ENCODE measurements around the gene DOCK6.

Gene DOCK6

GRCh38 chr19:11230621-11231386 is 31.5 kb downstream of the DOCK6 start:
- Histone ChIP-seq H3K36me3 (ENCODE audit: control insufficient read depth in 5 of 5, insufficient read depth in 5 of 5, low read length in 5 of 5) (peaks cover 5 to 75% (median 63%) of the 10 kb centered on the region in 5 donors), H3K27me3 (ENCODE audit: control insufficient read depth in 5 of 5, insufficient read depth in 4 of 5, low read length in 5 of 5) (no peaks in the 10 kb centered on the region), H3K4me3 (ENCODE audit: low read depth in 1 of 5, low read length in 5 of 5) (peak overlapping the region in 1 of 5 donors; percentile 23), H3K27ac (ENCODE audit: low read depth, low read length) (peak overlapping the region; percentile 52), H3K9ac (ENCODE audit: low read length in 5 of 5) (peak overlapping the region in 1 of 5 donors; percentile 49), H3K9me3 (ENCODE audit: control insufficient read depth in 5 of 5, low read length in 5 of 5) (no peaks in the 10 kb centered on the region), H3K4me1 (ENCODE audit: control insufficient read depth in 5 of 5, insufficient read depth in 5 of 5, low read length in 5 of 5) (peaks cover 4 to 37% (median 23%) of the 10 kb centered on the region in 5 donors)

- H3K27ac ChIP-seq (ENCODE audit: low read depth, low read length) = no peak overlapping the region
Observed at GRCh38 chr19:11227195-11227886, 35.0 kb downstream of the DOCK6 start.

GRCh38 chr19:11226716-11227166 is 35.6 kb downstream of the DOCK6 start:
- no peak overlapping the region for H3K27ac ChIP-seq (ENCODE audit: low read depth, low read length)
- H3K4me1 ChIP-seq (ENCODE audit: control insufficient read depth in 5 of 5, insufficient read depth in 5 of 5, low read length in 5 of 5) = peaks cover 4 to 39% (median 38%) of the 10 kb centered on the region in 5 donors
- peaks cover 0 to 4% (median 3%) of the 10 kb centered on the region in 5 donors for H3K9me3 ChIP-seq (ENCODE audit: control insufficient read depth in 5 of 5, low read length in 5 of 5)
- H3K9ac ChIP-seq (ENCODE audit: low read length in 5 of 5) = no peak overlapping the region
- H3K36me3 ChIP-seq (ENCODE audit: control insufficient read depth in 5 of 5, insufficient read depth in 5 of 5, low read length in 5 of 5) = peaks cover 0 to 73% (median 69%) of the 10 kb centered on the region in 5 donors
- no peak overlapping the region for H3K4me3 ChIP-seq (ENCODE audit: low read depth in 1 of 5, low read length in 5 of 5)
- no peaks in the 10 kb centered on the region for H3K27me3 ChIP-seq (ENCODE audit: control insufficient read depth in 5 of 5, insufficient read depth in 4 of 5, low read length in 5 of 5)

More at GRCh38 chr19:11227195-11227886, 35.0 kb downstream of the DOCK6 start:
- H3K9ac ChIP-seq (ENCODE audit: low read length in 5 of 5) = no peak overlapping the region
- no peaks in the 10 kb centered on the region for H3K9me3 ChIP-seq (ENCODE audit: control insufficient read depth in 5 of 5, low read length in 5 of 5)
- no peak overlapping the region for H3K4me3 ChIP-seq (ENCODE audit: low read depth in 1 of 5, low read length in 5 of 5)
- no peaks in the 10 kb centered on the region for H3K27me3 ChIP-seq (ENCODE audit: control insufficient read depth in 5 of 5, insufficient read depth in 4 of 5, low read length in 5 of 5)
- peaks cover 4 to 43% (median 41%) of the 10 kb centered on the region in 5 donors for H3K4me1 ChIP-seq (ENCODE audit: control insufficient read depth in 5 of 5, insufficient read depth in 5 of 5, low read length in 5 of 5)
- peaks cover under 1 to 73% (median 69%) of the 10 kb centered on the region in 5 donors for H3K36me3 ChIP-seq (ENCODE audit: control insufficient read depth in 5 of 5, insufficient read depth in 5 of 5, low read length in 5 of 5)

GRCh38 chr19:11225815-11226214 is 36.5 kb downstream of the DOCK6 start:
- Histone ChIP-seq H3K36me3 (ENCODE audit: control insufficient read depth in 5 of 5, insufficient read depth in 5 of 5, low read length in 5 of 5) (peaks cover 6 to 74% (median 69%) of the 10 kb centered on the region in 5 donors), H3K4me3 (ENCODE audit: low read depth in 1 of 5, low read length in 5 of 5) (no peak overlapping the region), H3K9me3 (ENCODE audit: control insufficient read depth in 5 of 5, low read length in 5 of 5) (peaks cover 0 to 13% (median 11%) of the 10 kb centered on the region in 5 donors), H3K9ac (ENCODE audit: low read length in 5 of 5) (no peak overlapping the region), H3K4me1 (ENCODE audit: control insufficient read depth in 5 of 5, insufficient read depth in 5 of 5, low read length in 5 of 5) (peaks cover 3 to 32% (median 28%) of the 10 kb centered on the region in 5 donors), H3K27ac (ENCODE audit: low read depth, low read length) (peak overlapping the region; percentile 74), H3K27me3 (ENCODE audit: control insufficient read depth in 5 of 5, insufficient read depth in 4 of 5, low read length in 5 of 5) (no peaks in the 10 kb centered on the region)

DNA sequence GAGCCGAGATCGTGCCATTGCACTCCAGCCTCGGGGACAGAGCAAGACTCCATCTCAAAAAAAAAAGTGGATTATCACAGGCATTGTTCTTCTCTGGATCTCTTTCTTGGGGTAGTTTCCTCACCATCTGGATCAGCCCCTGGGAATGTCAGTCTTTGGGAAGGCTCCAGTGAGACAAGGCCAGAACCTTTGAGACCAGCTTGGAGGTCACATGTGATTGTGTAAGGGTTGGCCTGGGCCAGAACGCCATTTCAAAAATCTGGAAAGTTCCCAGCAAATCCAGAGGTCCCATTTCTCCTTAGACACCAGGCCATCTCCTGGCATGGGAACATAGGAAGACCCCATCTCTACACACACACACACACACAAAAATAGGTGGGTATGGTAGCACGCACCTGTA is 37.2 kb downstream of the DOCK6 start:
- H3K27ac ChIP-seq (ENCODE audit: low read depth, low read length) = peak overlapping the region; percentile 74
- H3K27me3 ChIP-seq (ENCODE audit: control insufficient read depth in 5 of 5, insufficient read depth in 4 of 5, low read length in 5 of 5) = no peaks in the 10 kb centered on the region
- no peak overlapping the region for H3K4me3 ChIP-seq (ENCODE audit: low read depth in 1 of 5, low read length in 5 of 5)
- H3K36me3 ChIP-seq (ENCODE audit: control insufficient read depth in 5 of 5, insufficient read depth in 5 of 5, low read length in 5 of 5) = peaks cover 10 to 71% (median 66%) of the 10 kb centered on the region in 5 donors
- H3K9me3 ChIP-seq (ENCODE audit: control insufficient read depth in 5 of 5, low read length in 5 of 5) = peaks cover 0 to 14% (median 12%) of the 10 kb centered on the region in 5 donors
- peak overlapping the region in 1 of 5 donors; percentile 56 for H3K9ac ChIP-seq (ENCODE audit: low read length in 5 of 5)
- peaks cover 0 to 26% (median 22%) of the 10 kb centered on the region in 5 donors for H3K4me1 ChIP-seq (ENCODE audit: control insufficient read depth in 5 of 5, insufficient read depth in 5 of 5, low read length in 5 of 5)

DNA sequence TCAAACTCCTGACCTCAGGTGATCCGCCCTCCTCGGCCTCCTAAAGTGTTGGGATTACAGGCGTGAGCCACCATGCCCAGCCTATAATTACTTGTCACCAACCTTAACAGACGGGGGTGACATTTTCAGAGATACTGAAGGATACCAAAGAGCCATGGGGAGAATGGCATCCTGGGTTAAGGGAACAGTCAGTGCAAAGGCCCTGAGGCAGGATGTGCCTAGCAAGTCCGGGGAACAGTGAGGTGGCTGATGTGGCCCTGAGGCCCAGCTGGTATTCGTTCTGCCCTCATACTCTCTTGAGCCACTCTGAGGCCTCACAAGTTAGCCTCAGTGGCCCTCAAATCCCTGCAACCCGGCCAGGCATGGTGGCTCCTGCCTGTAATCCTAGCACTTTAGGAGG is 37.9 kb downstream of the DOCK6 start:
- Histone ChIP-seq H3K9ac (ENCODE audit: low read length in 5 of 5) (no peak overlapping the region), H3K27me3 (ENCODE audit: control insufficient read depth in 5 of 5, insufficient read depth in 4 of 5, low read length in 5 of 5) (no peaks in the 10 kb centered on the region), H3K36me3 (ENCODE audit: control insufficient read depth in 5 of 5, insufficient read depth in 5 of 5, low read length in 5 of 5) (peaks cover 10 to 70% (median 68%) of the 10 kb centered on the region in 5 donors), H3K4me1 (ENCODE audit: control insufficient read depth in 5 of 5, insufficient read depth in 5 of 5, low read length in 5 of 5) (peaks cover 0 to 26% (median 21%) of the 10 kb centered on the region in 5 donors), H3K27ac (ENCODE audit: low read depth, low read length) (no peak overlapping the region), H3K9me3 (ENCODE audit: control insufficient read depth in 5 of 5, low read length in 5 of 5) (peaks cover 0 to 15% (median 12%) of the 10 kb centered on the region in 5 donors), H3K4me3 (ENCODE audit: low read depth in 1 of 5, low read length in 5 of 5) (no peak overlapping the region)

- H3K9me3 ChIP-seq (ENCODE audit: control insufficient read depth in 5 of 5, low read length in 5 of 5) = peaks cover 0 to 15% (median 12%) of the 10 kb centered on the region in 5 donors
- peak overlapping the region in 1 of 5 donors; percentile 47 for H3K9ac ChIP-seq (ENCODE audit: low read length in 5 of 5)
- peak overlapping the region in 3 of 5 donors; percentile 1 to 48 (median 40) for H3K4me3 ChIP-seq (ENCODE audit: low read depth in 1 of 5, low read length in 5 of 5)
- peaks cover 10 to 67% (median 61%) of the 10 kb centered on the region in 5 donors for H3K36me3 ChIP-seq (ENCODE audit: control insufficient read depth in 5 of 5, insufficient read depth in 5 of 5, low read length in 5 of 5)
- peaks cover 0 to 26% (median 21%) of the 10 kb centered on the region in 5 donors for H3K4me1 ChIP-seq (ENCODE audit: control insufficient read depth in 5 of 5, insufficient read depth in 5 of 5, low read length in 5 of 5)
- no peak overlapping the region for H3K27ac ChIP-seq (ENCODE audit: low read depth, low read length)
- no peaks in the 10 kb centered on the region for H3K27me3 ChIP-seq (ENCODE audit: control insufficient read depth in 5 of 5, insufficient read depth in 4 of 5, low read length in 5 of 5)
Observed at GRCh38 chr19:11223200-11223599, 39.1 kb downstream of the DOCK6 start.

DNA sequence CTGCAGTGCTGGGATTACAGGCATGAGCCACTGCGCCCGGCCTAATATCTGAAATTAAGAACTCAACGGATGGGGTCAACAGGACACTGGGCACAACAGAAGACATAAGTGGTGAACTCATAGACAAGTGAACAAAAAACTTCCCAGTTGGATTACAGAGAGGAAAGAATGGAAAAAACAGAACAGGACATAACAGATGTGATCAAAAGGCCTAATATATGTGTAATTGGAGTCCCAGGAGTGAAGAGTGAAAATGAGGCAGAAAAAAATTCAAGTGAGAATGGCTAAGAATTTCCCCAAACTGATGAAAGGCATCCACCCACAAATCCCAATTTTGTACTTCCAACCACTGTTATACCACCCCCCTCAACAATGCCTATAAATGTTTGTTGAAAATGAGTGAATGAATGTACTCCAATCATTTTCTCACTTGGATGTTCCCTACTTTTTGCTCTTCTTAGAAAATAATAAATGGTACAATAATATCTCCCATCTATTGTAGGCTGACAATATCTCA is 41.2 kb downstream of the DOCK6 start:
- Histone ChIP-seq H3K4me1 (ENCODE audit: control insufficient read depth in 5 of 5, insufficient read depth in 5 of 5, low read length in 5 of 5) (peaks cover 0 to 26% (median 18%) of the 10 kb centered on the region in 5 donors), H3K4me3 (ENCODE audit: low read depth in 1 of 5, low read length in 5 of 5) (peak overlapping the region in 1 of 5 donors; percentile 47), H3K27me3 (ENCODE audit: control insufficient read depth in 5 of 5, insufficient read depth in 4 of 5, low read length in 5 of 5) (no peaks in the 10 kb centered on the region), H3K27ac (ENCODE audit: low read depth, low read length) (no peak overlapping the region), H3K36me3 (ENCODE audit: control insufficient read depth in 5 of 5, insufficient read depth in 5 of 5, low read length in 5 of 5) (peaks cover 10 to 68% (median 58%) of the 10 kb centered on the region in 5 donors), H3K9me3 (ENCODE audit: control insufficient read depth in 5 of 5, low read length in 5 of 5) (peaks cover 0 to 15% (median 12%) of the 10 kb centered on the region in 5 donors), H3K9ac (ENCODE audit: low read length in 5 of 5) (no peak overlapping the region)

GRCh38 chr19:11214387-11214786 is 47.9 kb downstream of the DOCK6 start:
- no peaks in the 10 kb centered on the region for H3K9me3 ChIP-seq (ENCODE audit: control insufficient read depth in 5 of 5, low read length in 5 of 5)
- no peaks in the 10 kb centered on the region for H3K4me1 ChIP-seq (ENCODE audit: control insufficient read depth in 5 of 5, insufficient read depth in 5 of 5, low read length in 5 of 5)
- peaks cover 0 to 77% (median 72%) of the 10 kb centered on the region in 5 donors for H3K36me3 ChIP-seq (ENCODE audit: control insufficient read depth in 5 of 5, insufficient read depth in 5 of 5, low read length in 5 of 5)
- no peaks in the 10 kb centered on the region for H3K27me3 ChIP-seq (ENCODE audit: control insufficient read depth in 5 of 5, insufficient read depth in 4 of 5, low read length in 5 of 5)
- no peak overlapping the region for H3K27ac ChIP-seq (ENCODE audit: low read depth, low read length)
- no peak overlapping the region for H3K9ac ChIP-seq (ENCODE audit: low read length in 5 of 5)
- no peak overlapping the region for H3K4me3 ChIP-seq (ENCODE audit: low read depth in 1 of 5, low read length in 5 of 5)

Measured in subcutaneous abdominal adipose tissue (tissue), 5 donors.